Subcutaneous abdominal adipose tissue (tissue), 5 donors: ENCODE results near the gene LTF.
"Not testable (repeated sequence)": the region's sequence is repeated elsewhere in the genome, so short reads cannot be mapped to it uniquely, and the experiment has no call there.

Source experiments
- H3K27ac ChIP-seq: one replicate; pipeline ENCODE4 v1.7.0; 2013; ENCODE audit warnings: low read depth, mild to moderate bottlenecking, inconsistent platforms, low read length, moderate library complexity
- H3K27me3 ChIP-seq, 5 donors: one replicate each; pipeline ENCODE4 v1.7.0; 2013; ENCODE audit warnings: low read length in 5 of 5, inconsistent platforms in 1 of 5; ENCODE audit not compliant: control insufficient read depth in 5 of 5, insufficient read depth in 4 of 5
- H3K36me3 ChIP-seq, 5 donors: one replicate each; pipeline ENCODE4 v1.7.0; 2013; ENCODE audit warnings: low read length in 5 of 5; ENCODE audit not compliant: control insufficient read depth in 5 of 5, insufficient read depth in 5 of 5
- H3K4me1 ChIP-seq, 5 donors: one replicate each; pipeline ENCODE4 v1.7.0; 2013; ENCODE audit warnings: low read length in 5 of 5, mild to moderate bottlenecking in 3 of 5, moderate library complexity in 1 of 5; ENCODE audit not compliant: control insufficient read depth in 5 of 5, insufficient read depth in 5 of 5
- H3K4me3 ChIP-seq, 5 donors: one replicate each; pipeline ENCODE4 v1.7.0; 2013; ENCODE audit warnings: low read length in 5 of 5, low read depth in 1 of 5
- H3K9ac ChIP-seq, 5 donors: one replicate each; pipeline ENCODE4 v1.7.0; 2013; ENCODE audit warnings: low read length in 5 of 5, mild to moderate bottlenecking in 4 of 5, moderate library complexity in 3 of 5
- H3K9me3 ChIP-seq, 5 donors: one replicate each; pipeline ENCODE4 v1.7.0; 2013; ENCODE audit warnings: low read length in 5 of 5; ENCODE audit not compliant: control insufficient read depth in 5 of 5
- donor health status: healthy.
- donor health status: healthy.
- donor health status: healthy.
- donor health status: healthy.
- donor health status: healthy.

LTF gene

GRCh38 chr3:46500656-46501635, 36.2 kb upstream of the LTF start:
- Histone ChIP-seq H3K36me3 (no peaks in the 10 kb centered on the region), H3K9me3 (no peaks in the 10 kb centered on the region), H3K27me3 (peaks cover 0 to 3% (median 0%) of the 10 kb centered on the region in 5 donors), H3K4me3 (no peak overlapping the region), H3K4me1 (peaks cover 0 to 18% (median 4%) of the 10 kb centered on the region in 5 donors), H3K9ac (no peak overlapping the region), H3K27ac (no peak overlapping the region)

GRCh38 chr3:46498916-46499519, 34.3 kb upstream of the LTF start:
- H3K4me1 ChIP-seq: peaks cover 0 to 21% (median 4%) of the 10 kb centered on the region in 5 donors
- H3K4me3 ChIP-seq: no peak overlapping the region
- no peak overlapping the region for H3K9ac ChIP-seq
- no peak overlapping the region for H3K27ac ChIP-seq
- H3K36me3 ChIP-seq: no peaks in the 10 kb centered on the region
- peaks cover 0 to 3% (median 0%) of the 10 kb centered on the region in 5 donors for H3K27me3 ChIP-seq
- no peaks in the 10 kb centered on the region for H3K9me3 ChIP-seq

- Histone ChIP-seq H3K9me3 (no peaks in the 10 kb centered on the region), H3K9ac (no peak within 1 kb of the TSS), H3K36me3 (no peaks in the 10 kb centered on the region), H3K4me1 (peaks cover 0 to 21% (median 4%) of the 10 kb centered on the region in 5 donors), H3K27ac (no peak within 1 kb of the TSS), H3K27me3 (peaks cover 0 to 3% (median 0%) of the 10 kb centered on the region in 5 donors), H3K4me3 (no peak within 1 kb of the TSS)
Measured at GRCh38 chr3:46497556-46498265, 33.0 kb upstream of the LTF start, which contains the start of gene RTP3. Gene RTP3 (plus strand): TSS chr3:46497976. CDS start chr3:46498063, 87 bp downstream.

GRCh38 chr3:46496746-46497555, 32.2 kb upstream of the LTF start:
- H3K9ac ChIP-seq: no peak overlapping the region
- H3K4me1 ChIP-seq: peaks cover 0 to 21% (median 4%) of the 10 kb centered on the region in 5 donors
- H3K27me3 ChIP-seq: peaks cover 0 to 3% (median 0%) of the 10 kb centered on the region in 5 donors
- no peaks in the 10 kb centered on the region for H3K9me3 ChIP-seq
- H3K27ac ChIP-seq: no peak overlapping the region
- no peak overlapping the region for H3K4me3 ChIP-seq
- no peaks in the 10 kb centered on the region for H3K36me3 ChIP-seq

GRCh38 chr3:46495901-46496456, 31.3 kb upstream of the LTF start:
- no peaks in the 10 kb centered on the region for H3K36me3 ChIP-seq

GRCh38 chr3:46494491-46494890, 29.8 kb upstream of the LTF start:
- not testable (repeated sequence) for H3K9me3 ChIP-seq, H3K27ac ChIP-seq, H3K4me3 ChIP-seq, H3K9ac ChIP-seq, H3K27me3 ChIP-seq, H3K36me3 ChIP-seq
- peaks cover 0 to 16% (median 4%) of the 10 kb centered on the region in 5 donors for H3K4me1 ChIP-seq

More at GRCh38 chr3:46495901-46496456, 31.3 kb upstream of the LTF start:
- no peak overlapping the region for H3K9ac ChIP-seq
- H3K27me3 ChIP-seq: peaks cover 0 to 3% (median 0%) of the 10 kb centered on the region in 5 donors
- peaks cover 0 to 16% (median 4%) of the 10 kb centered on the region in 5 donors for H3K4me1 ChIP-seq
- no peaks in the 10 kb centered on the region for H3K9me3 ChIP-seq
- no peak overlapping the region for H3K4me3 ChIP-seq
- H3K27ac ChIP-seq: no peak overlapping the region

- no peaks in the 10 kb centered on the region for H3K36me3 ChIP-seq
- H3K9me3 ChIP-seq: no peaks in the 10 kb centered on the region
- no peak overlapping the region for H3K9ac ChIP-seq
- H3K27ac ChIP-seq: no peak overlapping the region
- no peak overlapping the region for H3K4me3 ChIP-seq
- H3K4me1 ChIP-seq: peaks cover 0 to 22% (median 9%) of the 10 kb centered on the region in 5 donors
- H3K27me3 ChIP-seq: no peaks in the 10 kb centered on the region
Measured at GRCh38 chr3:46492890-46493547, 28.3 kb upstream of the LTF start.

GRCh38 chr3:46491089-46492070, 26.7 kb upstream of the LTF start:
- Histone ChIP-seq H3K4me3 (no peak overlapping the region), H3K4me1 (peaks cover 0 to 12% (median 5%) of the 10 kb centered on the region in 5 donors), H3K9me3 (no peaks in the 10 kb centered on the region), H3K9ac (no peak overlapping the region), H3K27ac (no peak overlapping the region), H3K36me3 (no peaks in the 10 kb centered on the region), H3K27me3 (no peaks in the 10 kb centered on the region)
